Measurements from ENCODE around the gene TMC8.

GRCh38 chr17:78176548-78177025, 46.0 kb downstream of the TMC8 start:
- peak; percentile 88 for TF ChIP-seq CTCF (IDR thresholded peaks at IDR 0.05; ENCODE audit: low read depth, low read length)
- TF ChIP-seq EZH2phosphoT487 (IDR thresholded peaks at IDR 0.05; ENCODE audit: low read depth), result no peak

All from OCI-LY3 (cell line).